Psoas muscle (tissue), 8 donors: Measurements from ENCODE around the gene TMEM175. TPM values are rescaled to one million over a fixed set of nuclear protein-coding genes. Genes with fewer than 3 reads are reported as not detected.

Source experiments
- ATAC-seq, 4 donors: fragments of 200-7000 bp; cut with Tn5 transposase; one replicate each; pipeline ENCODE4 v1.9.1; 2020; ENCODE audit warnings: moderate library complexity in 3 of 4, mild to moderate bottlenecking in 2 of 4
- DNase-seq, 2 donors: peaks; one replicate each; pipeline ENCODE4 v3.0.0-alpha.2; 2020
- H3K27ac ChIP-seq: fragments of 200-600 bp; one replicate; pipeline ENCODE4 v1.8.0; 2022
- H3K27me3 ChIP-seq, 3 donors: fragments of 200-600 bp in 1 of 3; one replicate each; pipeline versions ENCODE4 v1.6.1 to v1.8.0; 2013 to 2022; ENCODE audit warnings: low read length in 2 of 3, mild to moderate bottlenecking in 2 of 3, moderate library complexity in 1 of 3; ENCODE audit not compliant: insufficient read depth in 3 of 3
- H3K36me3 ChIP-seq, 2 donors: fragments of 200-600 bp in 1 of 2; one replicate each; pipeline versions ENCODE4 v1.6.1 to v1.8.0; 2013 to 2022; ENCODE audit warnings: low read depth in 1 of 2, mild to moderate bottlenecking in 1 of 2, moderate library complexity in 1 of 2; ENCODE audit not compliant: insufficient read depth in 1 of 2
- H3K4me1 ChIP-seq: fragments of 200-600 bp; one replicate; pipeline ENCODE4 v1.8.0; 2022
- H3K4me3 ChIP-seq: fragments of 200-600 bp; one replicate; pipeline ENCODE4 v1.8.0; 2022; ENCODE audit warnings: mild to moderate bottlenecking
- H3K9me3 ChIP-seq: fragments of 200-600 bp; one replicate; pipeline ENCODE4 v1.8.0; 2022
- WGBS, 3 donors: extraction: QIAGEN DNeasy Blood & Tissue Kit; methylation state at CpG; one replicate each; pipeline versions ENCODE4 v1.1.6 to v1.1.7; 2013; 5-methylcytosine and 5-hydroxymethylcytosine counted together
- intact Hi-C, 2 donors: fragments of 100-400 bp; cut with DNase I; formaldehyde crosslinking; loops; one replicate each; pipeline versions ENCODE4 v1.11.0 to v1.14.2; 2022
- polyA plus RNA-seq, 3 donors: library from polyadenylated mRNA; stranded (reverse); fragments of 200-250 nt; gene quantifications; one replicate each; pipeline ENCODE4 v1.2.3, GENCODE V29; 2013
- total RNA-seq, 4 donors: library from RNA; stranded (reverse); fragmentation: NEBNext Ultra II Directional in 2 of 4; extraction: Animal tissue kit (Norgen Biotek cat#: 25700) in 2 of 4; gene quantifications; one replicate each; pipeline versions ENCODE4 v1.2.1 to v1.2.4, GENCODE V29; 2021 to 2023
- TF ChIP-seq, protein P1 (sequence below): fragments of 200-600 bp; IDR thresholded peaks from one replicate; pipeline ENCODE4 v1.8.0; 2022; ENCODE audit warnings: antibody characterized with exemption
- donor health status: healthy with polysubstance abuse.
- donor health status: DM: no; HTN: no; CAD: no; lungs with moderate emphysema.
- donor health status: Bipolar disorder and iron deficiency.
- donor health status: healthy.
- donor health status: DM: yes; HTN: yes; CAD: no.
- donor health status: DM: no; HTN: no; CAD: no.
- donor health status: DM: no; HTN: no; CAD: no.
- donor health status: DM: yes; HTN: yes; CAD: no.

The TMEM175 gene
- total and polyA plus RNA-seq, 7 donors: 8.7 to 23.9 (median 14.3) TPM

DNA sequence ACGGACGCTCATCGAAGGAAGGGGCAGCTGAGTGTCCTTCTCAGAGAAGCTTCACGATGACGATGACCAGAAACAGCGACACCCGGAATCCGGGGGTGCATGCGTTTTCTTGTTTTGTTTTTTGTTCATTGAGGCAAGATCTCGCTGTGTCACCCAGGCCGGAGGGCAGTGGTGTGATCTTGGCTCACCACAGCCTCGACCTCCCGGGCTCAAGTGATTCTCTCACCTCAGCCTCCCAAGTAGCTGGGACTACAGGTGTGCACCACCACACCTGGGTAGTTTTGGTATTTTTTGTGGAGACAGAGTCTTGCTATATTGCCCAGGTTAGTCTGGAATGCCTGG is 21.3 kb downstream of the TMEM175 start:
- DNase-seq (no peak), ATAC-seq (no peak)
- TF ChIP-seq, protein P1, sequence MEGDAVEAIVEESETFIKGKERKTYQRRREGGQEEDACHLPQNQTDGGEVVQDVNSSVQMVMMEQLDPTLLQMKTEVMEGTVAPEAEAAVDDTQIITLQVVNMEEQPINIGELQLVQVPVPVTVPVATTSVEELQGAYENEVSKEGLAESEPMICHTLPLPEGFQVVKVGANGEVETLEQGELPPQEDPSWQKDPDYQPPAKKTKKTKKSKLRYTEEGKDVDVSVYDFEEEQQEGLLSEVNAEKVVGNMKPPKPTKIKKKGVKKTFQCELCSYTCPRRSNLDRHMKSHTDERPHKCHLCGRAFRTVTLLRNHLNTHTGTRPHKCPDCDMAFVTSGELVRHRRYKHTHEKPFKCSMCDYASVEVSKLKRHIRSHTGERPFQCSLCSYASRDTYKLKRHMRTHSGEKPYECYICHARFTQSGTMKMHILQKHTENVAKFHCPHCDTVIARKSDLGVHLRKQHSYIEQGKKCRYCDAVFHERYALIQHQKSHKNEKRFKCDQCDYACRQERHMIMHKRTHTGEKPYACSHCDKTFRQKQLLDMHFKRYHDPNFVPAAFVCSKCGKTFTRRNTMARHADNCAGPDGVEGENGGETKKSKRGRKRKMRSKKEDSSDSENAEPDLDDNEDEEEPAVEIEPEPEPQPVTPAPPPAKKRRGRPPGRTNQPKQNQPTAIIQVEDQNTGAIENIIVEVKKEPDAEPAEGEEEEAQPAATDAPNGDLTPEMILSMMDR: no peak
- H3K27ac ChIP-seq: no peak overlapping the region
- no peaks in the 10 kb centered on the region for H3K27me3 ChIP-seq
- peaks cover 0 to 50% of the 10 kb centered on the region in 2 donors for H3K36me3 ChIP-seq
- 96 to 97% (median 96%) methylated on average over 13 of the region's 13 CpGs for WGBS, 3 donors
- H3K4me3 ChIP-seq: no peak overlapping the region
- no peaks in the 10 kb centered on the region for H3K9me3 ChIP-seq
- no peaks in the 10 kb centered on the region for H3K4me1 ChIP-seq
- intact Hi-C loops: no loop called here

DNA sequence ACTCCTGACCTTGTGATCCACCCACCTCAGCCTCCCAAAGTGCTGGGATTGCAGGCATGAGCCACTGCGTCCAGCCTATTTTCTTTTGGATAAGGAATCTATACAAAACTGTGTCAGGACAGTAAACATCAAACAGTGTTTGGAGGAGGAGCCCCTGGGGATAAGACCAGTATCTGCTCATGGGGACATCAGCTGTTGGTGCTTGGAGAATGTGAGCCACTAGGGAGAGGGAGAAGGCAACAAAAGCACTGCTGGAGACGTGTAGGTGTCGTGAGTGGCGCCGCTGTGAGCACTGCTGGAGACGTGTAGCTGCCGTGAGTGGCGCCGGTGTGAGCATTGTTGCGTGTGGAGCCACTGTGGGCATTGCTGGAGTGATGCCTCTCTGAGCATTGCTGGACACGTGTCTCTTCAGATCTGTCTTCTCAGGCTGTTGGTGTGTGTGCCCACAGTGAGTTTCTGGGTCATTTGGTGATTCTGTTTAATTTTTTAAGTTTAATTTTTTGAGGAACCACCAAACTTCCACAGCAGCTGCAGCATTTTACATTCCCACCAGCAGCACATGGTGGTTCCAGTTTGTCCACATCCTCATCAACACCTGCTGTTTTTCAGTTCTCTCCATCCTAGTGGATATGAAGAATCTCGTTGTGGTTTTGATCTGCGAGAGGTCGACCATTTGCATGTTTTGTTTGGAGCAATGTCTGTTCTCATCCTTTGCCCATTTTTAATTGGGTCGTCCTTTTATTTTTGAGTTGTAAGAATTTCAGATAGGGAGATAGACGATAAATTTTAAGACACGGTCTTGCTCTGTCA is 22.2 kb downstream of the TMEM175 start:
- H3K4me1 ChIP-seq: no peaks in the 10 kb centered on the region
- H3K36me3 ChIP-seq: peaks cover 0 to 55% of the 10 kb centered on the region in 2 donors
- no peak overlapping the region for H3K27ac ChIP-seq
- intact Hi-C loops: no loop called here
- TF ChIP-seq, protein P1: no peak
- H3K27me3 ChIP-seq: no peaks in the 10 kb centered on the region
- DNase-seq (peak in 1 of 2 donors; percentile 23), ATAC-seq (no peak)
- H3K4me3 ChIP-seq: no peak overlapping the region
- WGBS, 3 donors: 89 to 93% (median 92%) methylated on average over 17 of the region's 17 CpGs
- no peaks in the 10 kb centered on the region for H3K9me3 ChIP-seq

DNA sequence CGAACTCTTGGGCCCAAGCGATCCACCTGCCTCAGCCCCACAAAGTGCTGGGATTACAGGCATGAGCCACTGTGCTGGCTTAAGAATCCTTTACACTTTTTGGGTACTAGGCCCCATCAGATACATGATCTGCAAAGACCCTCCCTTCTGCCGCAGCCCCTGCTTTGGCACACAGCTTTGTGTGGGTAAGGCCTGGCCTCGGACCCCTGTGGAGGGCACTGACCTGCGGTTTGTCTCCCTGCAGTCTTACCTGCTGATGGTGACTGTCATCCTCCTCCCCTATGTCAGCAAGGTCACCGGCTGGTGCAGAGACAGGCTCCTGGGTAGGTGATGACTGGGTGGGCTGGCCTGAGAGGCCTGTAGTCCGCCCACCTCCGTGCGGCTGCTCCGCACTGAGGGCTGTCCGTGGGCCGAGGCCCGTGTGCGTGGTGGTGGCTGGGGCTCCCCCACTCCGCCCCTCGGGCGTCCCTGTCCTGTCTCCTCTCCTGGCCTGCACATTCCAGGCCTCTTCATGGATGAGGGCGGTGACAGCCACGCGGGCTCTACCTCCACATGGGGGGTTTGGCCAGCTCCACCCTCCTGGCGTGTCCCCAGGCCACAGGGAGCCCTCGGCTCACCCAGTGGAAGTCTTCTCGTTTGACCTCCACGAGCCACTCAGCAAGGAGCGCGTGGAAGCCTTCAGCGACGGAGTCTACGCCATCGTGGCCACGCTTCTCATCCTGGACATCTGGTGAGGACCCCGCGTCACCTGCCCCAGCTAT is 23.1 kb downstream of the TMEM175 start:
- Histone ChIP-seq H3K27me3 (no peaks in the 10 kb centered on the region), H3K4me1 (no peaks in the 10 kb centered on the region), H3K9me3 (no peaks in the 10 kb centered on the region), H3K36me3 (peaks cover 0 to 55% of the 10 kb centered on the region in 2 donors), H3K4me3 (no peak overlapping the region), H3K27ac (no peak overlapping the region)
- DNase-seq: peak in 1 of 2 donors; percentile 47
- ATAC-seq: no peak
- 91 to 94% (median 92%) methylated on average over 29 to 33 of the region's 33 CpGs for WGBS, 3 donors
- TF ChIP-seq, protein P1: no peak
- intact Hi-C loops: no loop called here

DNA sequence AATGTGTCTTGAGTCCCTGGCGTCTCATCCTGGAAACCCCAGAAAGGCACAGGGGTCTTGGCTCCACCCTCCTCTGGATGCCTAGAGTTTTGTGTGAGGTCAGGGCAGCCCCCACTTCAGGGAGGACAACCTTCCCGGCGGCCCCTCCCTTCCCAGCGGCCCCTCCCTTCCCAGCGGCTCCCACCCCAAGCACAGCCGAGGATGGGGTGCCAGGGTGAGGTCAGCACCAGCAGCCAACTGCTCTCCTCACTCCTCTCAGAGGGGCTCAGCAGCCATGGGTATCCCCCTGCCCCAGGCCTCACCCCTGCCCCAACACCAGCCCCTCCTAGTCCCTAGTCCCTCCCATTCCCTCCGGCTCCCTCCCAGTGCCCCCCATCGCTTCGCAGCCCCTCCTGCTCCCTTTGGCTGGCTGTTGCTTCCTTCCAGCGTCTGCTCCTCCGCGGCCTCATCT is 23.7 kb downstream of the TMEM175 start:
- no peak overlapping the region for H3K4me3 ChIP-seq
- TF ChIP-seq, protein P1: no peak
- H3K27ac ChIP-seq: no peak overlapping the region
- H3K9me3 ChIP-seq: no peaks in the 10 kb centered on the region
- DNase-seq: peak in 1 of 2 donors; percentile 44
- H3K4me1 ChIP-seq: no peaks in the 10 kb centered on the region
- H3K36me3 ChIP-seq: peaks cover 0 to 55% of the 10 kb centered on the region in 2 donors
- 77 to 81% (median 79%) methylated on average over 11 to 12 of the region's 12 CpGs for WGBS, 3 donors
- no peak for ATAC-seq
- intact Hi-C loops: no loop called here
- H3K27me3 ChIP-seq: no peaks in the 10 kb centered on the region
